Trophoblast cell (in vitro differentiated cells and primary cell): ENCODE measurements around the gene MAML3.
A peak's percentile ranks its signal among the peaks of the same experiment; 100 is the strongest.

Source experiments
- DNase-seq, 2 donors: peaks; one replicate each; pipeline ENCODE4 v3.0.0-alpha.2; 2016
- H2AFZ ChIP-seq: 2 replicates; pipeline ENCODE4 v1.6.1; 2013; ENCODE audit warnings: low read length, moderate library complexity, mild to moderate bottlenecking; ENCODE audit not compliant: insufficient read depth, poor library complexity
- H2AK5ac ChIP-seq: 2 replicates; pipeline ENCODE4 v1.6.1; 2013; ENCODE audit warnings: mild to moderate bottlenecking, low read length
- H2BK120ac ChIP-seq: 2 replicates; pipeline ENCODE4 v1.6.1; 2013; ENCODE audit warnings: low read length, mild to moderate bottlenecking, moderate library complexity; ENCODE audit not compliant: insufficient read depth, poor library complexity
- H2BK12ac ChIP-seq: 2 replicates; pipeline ENCODE4 v1.6.1; 2013; ENCODE audit warnings: mild to moderate bottlenecking, low read length, moderate library complexity
- H2BK5ac ChIP-seq: 2 replicates; pipeline ENCODE4 v1.6.1; 2013; ENCODE audit warnings: low read length, low read depth, moderate library complexity, mild to moderate bottlenecking; ENCODE audit not compliant: poor library complexity
- H3K14ac ChIP-seq: 2 replicates; pipeline ENCODE4 v1.6.1; 2013; ENCODE audit warnings: mild to moderate bottlenecking, low read length
- H3K18ac ChIP-seq: 2 replicates; pipeline ENCODE4 v1.6.1; 2013; ENCODE audit warnings: mild to moderate bottlenecking, low read length
- H3K23ac ChIP-seq: 2 replicates; pipeline ENCODE4 v1.6.1; 2013; ENCODE audit warnings: low read length
- H3K27ac ChIP-seq: 2 replicates; pipeline ENCODE4 v1.5.1; 2013; ENCODE audit warnings: low read depth, mild to moderate bottlenecking, inconsistent platforms, low read length, moderate library complexity
- H3K27me3 ChIP-seq: 2 replicates; pipeline ENCODE4 v1.6.1; 2013; ENCODE audit warnings: inconsistent platforms, mild to moderate bottlenecking, low read length, moderate library complexity; ENCODE audit not compliant: insufficient read depth
- H3K36me3 ChIP-seq, 2 experiments: 1 replicate in 1 of 2; 2 replicates in 1 of 2; pipeline ENCODE4 v1.6.1; 2013; ENCODE audit warnings: low read length in 2 of 2, mild to moderate bottlenecking in 2 of 2, moderate library complexity in 1 of 2; ENCODE audit not compliant: insufficient read depth in 2 of 2, control insufficient read depth in 1 of 2
- H3K4ac ChIP-seq: 2 replicates; pipeline ENCODE4 v1.6.1; 2013; ENCODE audit warnings: low read depth, mild to moderate bottlenecking, low read length, moderate library complexity
- H3K4me1 ChIP-seq, 2 experiments: 1 replicate in 1 of 2; 2 replicates in 1 of 2; pipeline ENCODE4 v1.6.1; 2013; ENCODE audit warnings: low read length in 2 of 2, mild to moderate bottlenecking in 2 of 2, moderate library complexity in 1 of 2; ENCODE audit not compliant: insufficient read depth in 2 of 2, control insufficient read depth in 1 of 2
- H3K4me2 ChIP-seq: 2 replicates; pipeline ENCODE4 v1.6.1; 2013; ENCODE audit warnings: inconsistent platforms, mild to moderate bottlenecking, low read length, moderate library complexity
- H3K4me3 ChIP-seq: 2 replicates; pipeline ENCODE4 v1.5.1; 2013; ENCODE audit warnings: mild to moderate bottlenecking, low read depth, low read length, inconsistent platforms
- H3K79me1 ChIP-seq: one replicate; pipeline ENCODE4 v1.6.1; 2013; ENCODE audit warnings: low read length
- H3K79me2 ChIP-seq: 2 replicates; pipeline ENCODE4 v1.6.1; 2013; ENCODE audit warnings: low read length, mild to moderate bottlenecking; ENCODE audit not compliant: control insufficient read depth, insufficient read depth, poor library complexity
- H3K9ac ChIP-seq: 2 replicates; pipeline ENCODE4 v1.6.1; 2013; ENCODE audit warnings: mild to moderate bottlenecking, low read length
- H3K9me3 ChIP-seq: 2 replicates; pipeline ENCODE4 v1.6.1; 2013; ENCODE audit warnings: low read depth, mild to moderate bottlenecking, control low read depth, inconsistent platforms, low read length; ENCODE audit not compliant: insufficient read depth
- H4K12ac ChIP-seq: 2 replicates; pipeline ENCODE4 v1.6.1; 2013; ENCODE audit warnings: low read depth, mild to moderate bottlenecking, low read length, moderate library complexity
- H4K8ac ChIP-seq: 2 replicates; pipeline ENCODE4 v1.6.1; 2013; ENCODE audit warnings: low read depth, mild to moderate bottlenecking, low read length, moderate library complexity
- H4K91ac ChIP-seq: one replicate; pipeline ENCODE4 v1.6.1; 2013; ENCODE audit warnings: low read depth, mild to moderate bottlenecking, low read length, moderate library complexity
- WGBS: extraction: QIAGEN DNeasy Blood & Tissue Kit; methylation state at CpG from one replicate; pipeline ENCODE4 v1.1.7; 2013; ENCODE audit warnings: missing lambda C conversion rate; ENCODE audit not compliant: insufficient read length, insufficient coverage; ENCODE audit errors: extremely low coverage; 5-methylcytosine and 5-hydroxymethylcytosine counted together

Gene MAML3

DNA sequence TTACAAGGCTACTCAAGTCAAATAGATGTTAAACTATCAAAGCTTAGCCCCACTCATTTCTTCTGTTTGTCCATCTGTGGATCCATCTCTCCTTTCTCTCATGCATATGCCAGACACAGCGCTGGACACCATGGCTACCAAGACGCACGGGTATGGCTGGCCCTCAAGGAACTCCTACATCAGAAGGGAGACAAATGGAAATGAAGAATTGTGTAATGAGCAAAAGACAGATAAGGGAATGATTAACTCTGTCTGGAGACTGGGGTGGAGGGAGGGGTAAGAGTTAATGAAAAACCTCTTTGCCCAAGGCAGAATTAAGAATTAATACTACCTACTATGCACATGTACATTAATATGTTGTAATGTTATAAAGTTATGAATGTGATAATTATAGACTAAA lies 400.3 kb downstream of the MAML3 start:
- H4K12ac ChIP-seq = no peak overlapping the region
- H3K36me3 ChIP-seq = no peaks in the 10 kb centered on the region
- DNase-seq = no peak
- H2AK5ac ChIP-seq = no peak overlapping the region
- no peak overlapping the region for H3K4ac ChIP-seq
- H3K4me3 ChIP-seq = no peak overlapping the region
- H3K79me2 ChIP-seq = no peaks in the 10 kb centered on the region
- no peak overlapping the region for H3K14ac ChIP-seq
- no peak overlapping the region for H3K9ac ChIP-seq
- no peak overlapping the region for H3K27ac ChIP-seq
- H3K4me2 ChIP-seq = no peak overlapping the region
- no peak overlapping the region for H4K8ac ChIP-seq
- no CpG with 5 or more reads among the region's 3 CpGs for WGBS
- no peak overlapping the region for H2AFZ ChIP-seq
- H2BK120ac ChIP-seq = no peak overlapping the region
- H3K23ac ChIP-seq = no peak overlapping the region
- H3K27me3 ChIP-seq = no peaks in the 10 kb centered on the region
- H4K91ac ChIP-seq = no peak overlapping the region
- no peaks in the 10 kb centered on the region for H3K9me3 ChIP-seq
- peaks cover 4% of the 10 kb centered on the region in 2 experiments for H3K4me1 ChIP-seq
- H2BK12ac ChIP-seq = no peak overlapping the region
- no peak overlapping the region for H3K18ac ChIP-seq
- no peak overlapping the region for H2BK5ac ChIP-seq
- H3K79me1 ChIP-seq = peaks cover 1% of the 10 kb centered on the region

- H3K4me1 ChIP-seq = peaks cover 4 to 10% of the 10 kb centered on the region in 2 experiments
- no peak overlapping the region for H3K18ac ChIP-seq
- H3K27ac ChIP-seq = no peak overlapping the region
- H2BK5ac ChIP-seq = no peak overlapping the region
- H3K9me3 ChIP-seq = no peaks in the 10 kb centered on the region
- H3K9ac ChIP-seq = no peak overlapping the region
- no peak overlapping the region for H3K4me3 ChIP-seq
- no peak overlapping the region for H3K4me2 ChIP-seq
- peaks cover 2% of the 10 kb centered on the region for H3K79me1 ChIP-seq
- no peak for DNase-seq
- H4K91ac ChIP-seq = no peak overlapping the region
- H2AFZ ChIP-seq = no peak overlapping the region
- H3K4ac ChIP-seq = no peak overlapping the region
- no peaks in the 10 kb centered on the region for H3K27me3 ChIP-seq
- H2BK12ac ChIP-seq = peak overlapping the region; percentile 5
- no peak overlapping the region for H3K23ac ChIP-seq
- H4K8ac ChIP-seq = no peak overlapping the region
- no peaks in the 10 kb centered on the region for H3K36me3 ChIP-seq
- H3K79me2 ChIP-seq = no peaks in the 10 kb centered on the region
- no peak overlapping the region for H2BK120ac ChIP-seq
- H3K14ac ChIP-seq = no peak overlapping the region
- WGBS = no CpG with 5 or more reads among the region's 4 CpGs
- H2AK5ac ChIP-seq = no peak overlapping the region
- no peak overlapping the region for H4K12ac ChIP-seq
These were observed 404.0 kb downstream of the MAML3 start for GRCh38 chr4:139749835-139750498.

DNA sequence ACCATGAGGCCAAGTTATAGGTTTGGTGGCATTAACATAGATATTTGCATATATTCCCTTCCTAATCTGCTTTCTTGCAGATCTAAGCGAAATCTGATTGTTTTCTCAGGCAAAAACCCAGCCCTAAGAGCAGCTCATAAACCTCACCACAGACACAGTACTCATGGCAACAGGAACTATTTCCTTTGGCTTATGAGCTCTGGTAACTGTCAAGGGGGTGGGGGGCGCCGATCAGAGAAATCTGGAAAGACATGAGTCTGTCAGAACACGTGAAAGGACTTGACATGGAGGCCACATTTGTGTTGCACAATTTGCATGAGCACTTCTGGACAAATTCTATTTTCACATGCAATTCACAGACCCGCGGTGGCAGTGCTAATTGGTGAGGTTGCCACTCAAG lies 404.6 kb downstream of the MAML3 start:
- DNase-seq = no peak
- H2BK5ac ChIP-seq = no peak overlapping the region
- no peak overlapping the region for H3K23ac ChIP-seq
- no peak overlapping the region for H4K12ac ChIP-seq
- H3K9ac ChIP-seq = no peak overlapping the region
- WGBS = no CpG with 5 or more reads among the region's 6 CpGs
- no peak overlapping the region for H3K4me3 ChIP-seq
- H3K4me1 ChIP-seq = peaks cover 4 to 10% of the 10 kb centered on the region in 2 experiments
- no peak overlapping the region for H2AK5ac ChIP-seq
- H3K9me3 ChIP-seq = no peaks in the 10 kb centered on the region
- H3K18ac ChIP-seq = no peak overlapping the region
- no peak overlapping the region for H3K27ac ChIP-seq
- H3K4ac ChIP-seq = no peak overlapping the region
- H2BK12ac ChIP-seq = no peak overlapping the region
- H3K14ac ChIP-seq = no peak overlapping the region
- H2BK120ac ChIP-seq = no peak overlapping the region
- H2AFZ ChIP-seq = no peak overlapping the region
- peaks cover 2% of the 10 kb centered on the region for H3K79me1 ChIP-seq
- H3K27me3 ChIP-seq = no peaks in the 10 kb centered on the region
- H4K91ac ChIP-seq = no peak overlapping the region
- no peaks in the 10 kb centered on the region for H3K79me2 ChIP-seq
- H3K4me2 ChIP-seq = no peak overlapping the region
- no peak overlapping the region for H4K8ac ChIP-seq
- no peaks in the 10 kb centered on the region for H3K36me3 ChIP-seq

GRCh38 chr4:139746431-139747171 lies 407.4 kb downstream of the MAML3 start:
- no peak overlapping the region for H4K8ac ChIP-seq
- no peak overlapping the region for H3K9ac ChIP-seq
- no peak overlapping the region for H2AFZ ChIP-seq
- H3K23ac ChIP-seq = no peak overlapping the region
- H4K91ac ChIP-seq = no peak overlapping the region
- H3K27ac ChIP-seq = no peak overlapping the region
- no CpG with 5 or more reads among the region's 12 CpGs for WGBS
- no peaks in the 10 kb centered on the region for H3K9me3 ChIP-seq
- H3K4ac ChIP-seq = no peak overlapping the region
- H3K79me1 ChIP-seq = peaks cover 2% of the 10 kb centered on the region
- DNase-seq = no peak
- H3K4me1 ChIP-seq = peaks cover 4 to 12% of the 10 kb centered on the region in 2 experiments
- H3K79me2 ChIP-seq = no peaks in the 10 kb centered on the region
- H3K4me3 ChIP-seq = no peak overlapping the region
- H3K36me3 ChIP-seq = no peaks in the 10 kb centered on the region
- no peak overlapping the region for H3K14ac ChIP-seq
- H4K12ac ChIP-seq = no peak overlapping the region
- no peak overlapping the region for H2BK120ac ChIP-seq
- no peak overlapping the region for H3K4me2 ChIP-seq
- H3K27me3 ChIP-seq = no peaks in the 10 kb centered on the region
- H2BK12ac ChIP-seq = no peak overlapping the region
- H2AK5ac ChIP-seq = no peak overlapping the region
- no peak overlapping the region for H3K18ac ChIP-seq
- no peak overlapping the region for H2BK5ac ChIP-seq
